IMR-90 (cell line): ENCODE results near the gene LARGE2. TPM values are rescaled to one million over a fixed set of nuclear protein-coding genes. Genes with fewer than 3 reads are reported as not detected.

Source experiments
- ATAC-seq: fragments of 200-7000 bp; cut with Tn5 transposase; 2 replicates; pipeline ENCODE4 v1.9.1; 2020; ENCODE audit warnings: low read depth, mild to moderate bottlenecking, moderate library complexity
- BruUV-seq: library from RNA; stranded (reverse); fragments of 400-500 nt; replicated peaks from 2 replicates; lab custom pipeline; 2021; lab: Mats Ljungman, UMichigan
- CTCF ChIA-PET: fragments of 300-600 bp; formaldehyde crosslinking; extraction: SDS; loops from one replicate; lab custom pipeline; 2021; ENCODE audit warnings: antibody characterized with exemption; lab: Yijun Ruan, JAX
- POLR2A ChIA-PET: fragments of 300-600 bp; sonication (Branson Sonifier 250); formaldehyde crosslinking; loops from one replicate; lab custom pipeline; 2022; ENCODE audit warnings: antibody characterized with exemption; ENCODE audit not compliant: unreplicated experiment; lab: Charles Lee
- DNase-seq: peaks from one replicate; pipeline ENCODE4 v3.0.0; 2013
- H2AFZ ChIP-seq: replicated peaks from 2 replicates; pipeline ENCODE3; 2013; ENCODE audit warnings: low read length, mild to moderate bottlenecking; ENCODE audit not compliant: poor library complexity
- H2AK5ac ChIP-seq: 2 replicates; pipeline ENCODE4 v1.6.1; 2013; ENCODE audit warnings: low read depth, low read length, inconsistent platforms
- H2AK9ac ChIP-seq: replicated peaks from 2 replicates; pipeline ENCODE3; 2013; ENCODE audit warnings: mild to moderate bottlenecking, low read depth, low read length, moderate library complexity; ENCODE audit not compliant: poor library complexity
- H2BK120ac ChIP-seq: 2 replicates; pipeline ENCODE4 v1.6.1; 2013; ENCODE audit warnings: low read depth, low read length, inconsistent platforms
- H2BK15ac ChIP-seq: 3 replicates; pipeline ENCODE4 v1.6.1; 2013; ENCODE audit warnings: low read depth, low read length, inconsistent platforms
- H2BK20ac ChIP-seq: 2 replicates; pipeline ENCODE4 v1.6.1; 2013; ENCODE audit warnings: low read depth, mild to moderate bottlenecking, inconsistent platforms, low read length, moderate library complexity
- H2BK5ac ChIP-seq: 2 replicates; pipeline ENCODE4 v1.6.1; 2013; ENCODE audit warnings: mild to moderate bottlenecking, low read depth, low read length, inconsistent platforms; ENCODE audit not compliant: poor library complexity, severe bottlenecking
- H3K14ac ChIP-seq: replicated peaks from 2 replicates; pipeline ENCODE4 v1.6.1; 2013; ENCODE audit warnings: low read depth, low read length, inconsistent platforms
- H3K18ac ChIP-seq: 2 replicates; pipeline ENCODE4 v1.6.1; 2013; ENCODE audit warnings: low read depth, low read length, control low read depth
- H3K23ac ChIP-seq: 2 replicates; pipeline ENCODE4 v1.6.1; 2013; ENCODE audit warnings: low read depth, low read length, inconsistent platforms
- H3K27ac ChIP-seq: 2 replicates; pipeline ENCODE4 v1.5.1; 2013; ENCODE audit warnings: mild to moderate bottlenecking, control low read depth, low read length; ENCODE audit not compliant: insufficient read depth
- H3K27me3 ChIP-seq: 2 replicates; pipeline ENCODE4 v1.6.1; 2013; ENCODE audit warnings: low read length; ENCODE audit not compliant: control insufficient read depth, insufficient read depth
- H3K36me3 ChIP-seq: 2 replicates; pipeline ENCODE4 v1.6.1; 2013; ENCODE audit warnings: low read length, mixed read lengths; ENCODE audit not compliant: control insufficient read depth, insufficient read depth
- H3K4ac ChIP-seq: 2 replicates; pipeline ENCODE4 v1.6.1; 2013; ENCODE audit warnings: low read depth, low read length, inconsistent platforms
- H3K4me1 ChIP-seq: 2 replicates; pipeline ENCODE4 v1.6.1; 2013; ENCODE audit warnings: low read length, mixed read lengths; ENCODE audit not compliant: control insufficient read depth, insufficient read depth
- H3K4me2 ChIP-seq: 2 replicates; pipeline ENCODE4 v1.6.1; 2013; ENCODE audit warnings: low read depth, mild to moderate bottlenecking, control low read depth, low read length, moderate library complexity
- H3K4me3 ChIP-seq: 2 replicates; pipeline ENCODE4 v1.5.1; 2013; ENCODE audit warnings: low read depth, mild to moderate bottlenecking, control low read depth, low read length, moderate library complexity; ENCODE audit not compliant: insufficient read depth
- H3K56ac ChIP-seq: 2 replicates; pipeline ENCODE4 v1.6.1; 2013; ENCODE audit warnings: low read length, inconsistent platforms; ENCODE audit not compliant: insufficient read depth; ENCODE audit errors: extremely low read depth
- H3K79me1 ChIP-seq, 2 experiments: 2 replicates each; pipeline ENCODE4 v1.6.1; 2013; ENCODE audit warnings: low read length in 2 of 2, inconsistent platforms in 1 of 2, low read depth in 1 of 2
- H3K9ac ChIP-seq: 2 replicates; pipeline ENCODE4 v1.6.1; 2013; ENCODE audit warnings: low read depth, low read length, control low read depth
- H3K9me1 ChIP-seq: 2 replicates; pipeline ENCODE4 v1.6.1; 2013; ENCODE audit warnings: low read length, inconsistent platforms; ENCODE audit not compliant: insufficient read depth
- H3K9me3 ChIP-seq: 2 replicates; pipeline ENCODE4 v1.6.1; 2013; ENCODE audit warnings: low read length; ENCODE audit not compliant: control insufficient read depth, insufficient read depth
- H4K20me1 ChIP-seq: 2 replicates; pipeline ENCODE4 v1.6.1; 2013; ENCODE audit warnings: low read length, inconsistent platforms; ENCODE audit not compliant: insufficient read depth
- H4K5ac ChIP-seq: 2 replicates; pipeline ENCODE4 v1.6.1; 2013; ENCODE audit warnings: mild to moderate bottlenecking, low read depth, low read length, control low read depth
- H4K8ac ChIP-seq, 2 experiments: 2 replicates each; pipeline ENCODE4 v1.6.1; 2013; ENCODE audit warnings: low read depth in 2 of 2, low read length in 2 of 2, control low read depth in 1 of 2, inconsistent platforms in 1 of 2
- H4K91ac ChIP-seq: 2 replicates; pipeline ENCODE4 v1.6.1; 2013; ENCODE audit warnings: low read depth, low read length, inconsistent platforms; ENCODE audit not compliant: insufficient read depth
- BHLHE40 ChIP-seq: fragments of 150-350 bp; IDR thresholded peaks from 2 replicates; pipeline ENCODE4 v1.6.1; 2016; ENCODE audit warnings: mild to moderate bottlenecking, low read depth, low read length
- CEBPB ChIP-seq: IDR thresholded peaks from 2 replicates; pipeline ENCODE4 v1.6.1; 2012; ENCODE audit warnings: low read depth, low read length, improper control_type of control experiment
- CHD1 ChIP-seq: IDR thresholded peaks from 2 replicates; pipeline ENCODE4 v1.6.1; 2012; ENCODE audit warnings: low read depth, low read length, improper control_type of control experiment
- CTCF ChIP-seq: conservative IDR thresholded peaks from 2 replicates; pipeline ENCODE4 v1.5.1; 2012; ENCODE audit warnings: mild to moderate bottlenecking, low read depth, low read length, improper control_type of control experiment
- ELK1 ChIP-seq: fragments of 150-350 bp; IDR thresholded peaks from 2 replicates; pipeline ENCODE4 v1.6.1; 2016; ENCODE audit warnings: low read depth, mild to moderate bottlenecking, low read length, moderate library complexity, borderline replicate concordance
- FOS ChIP-seq: fragments of 150-350 bp; IDR thresholded peaks from 2 replicates; pipeline ENCODE4 v1.6.1; 2016; ENCODE audit warnings: low read depth, low read length
- MAFK ChIP-seq: IDR thresholded peaks from 2 replicates; pipeline ENCODE4 v1.6.1; 2012; ENCODE audit warnings: low read depth, low read length, improper control_type of control experiment
- MAZ ChIP-seq: IDR thresholded peaks from 2 replicates; pipeline ENCODE4 v1.6.1; 2012; ENCODE audit warnings: low read depth, mild to moderate bottlenecking, low read length, improper control_type of control experiment, moderate library complexity, borderline replicate concordance
- MXI1 ChIP-seq: IDR thresholded peaks from 2 replicates; pipeline ENCODE4 v1.6.1; 2012; ENCODE audit warnings: low read depth, mild to moderate bottlenecking, low read length, moderate library complexity, borderline replicate concordance
- NFE2L2 ChIP-seq: fragments of 150-350 bp; IDR thresholded peaks from 2 replicates; pipeline ENCODE4 v1.6.1; 2016; ENCODE audit warnings: low read depth, mild to moderate bottlenecking, low read length
- POLR2A ChIP-seq: IDR thresholded peaks from 2 replicates; pipeline ENCODE4 v1.6.1; 2012; ENCODE audit warnings: mild to moderate bottlenecking, low read depth, low read length
- RAD21 ChIP-seq: IDR thresholded peaks from 2 replicates; pipeline ENCODE4 v1.6.1; 2012; ENCODE audit warnings: low read length, improper control_type of control experiment
- RCOR1 ChIP-seq: IDR thresholded peaks from 2 replicates; pipeline ENCODE4 v1.6.1; 2012; ENCODE audit warnings: mild to moderate bottlenecking, low read length, improper control_type of control experiment; ENCODE audit not compliant: insufficient replicate concordance
- RFX5 ChIP-seq: IDR thresholded peaks from 2 replicates; pipeline ENCODE4 v1.8.0; 2012; ENCODE audit warnings: low read depth, mild to moderate bottlenecking, low read length, moderate library complexity
- SMC3 ChIP-seq: fragments of 150-350 bp; IDR thresholded peaks from 2 replicates; pipeline ENCODE4 v1.6.1; 2016; ENCODE audit warnings: low read depth, mild to moderate bottlenecking, antibody characterized with exemption, low read length, moderate library complexity
- USF2 ChIP-seq: fragments of 150-350 bp; IDR thresholded peaks from 2 replicates; pipeline ENCODE4 v1.6.1; 2017; ENCODE audit warnings: mild to moderate bottlenecking, antibody characterized with exemption, low read length, low read depth
- WGBS, 2 experiments: methylation state at CpG; one replicate each; pipeline versions ENCODE4 v1.1.5 to v1.1.7; 2013; ENCODE audit warnings: missing lambda C conversion rate in 2 of 2; ENCODE audit not compliant: insufficient read length in 1 of 2; ENCODE audit errors: extremely low coverage in 2 of 2; 5-methylcytosine and 5-hydroxymethylcytosine counted together
- dilution Hi-C: fragments of 300-500 bp; cut with HindIII; formaldehyde crosslinking; loops from one replicate; pipeline ENCODE4 v1.14.3; 2018; ENCODE audit warnings: low sequenced_read_pairs; ENCODE audit not compliant: unreplicated experiment
- in situ Hi-C: fragments of 300-500 bp; cut with MboI; formaldehyde crosslinking; loops from 3 replicates; pipeline ENCODE4 v1.14.3; 2019; ENCODE audit warnings: low sequenced_read_pairs, inconsistent platforms, mixed read lengths
- intact Hi-C: fragments of 100-400 bp; cut with micrococcal nuclease; formaldehyde crosslinking; loops from 2 replicates; pipeline ENCODE4 v1.10.0; 2022
- polyA plus RNA-seq, 3 experiments: library from polyadenylated mRNA; depleted of rRNA; stranded (reverse); fragments of >200 nt; gene quantifications; 2 replicates each; pipeline ENCODE4 v1.2.3, GENCODE V29; 2012; ENCODE audit warnings: low replicate concordance in 1 of 3
- total RNA-seq: library from RNA; depleted of rRNA; stranded (reverse); fragments of >200 nt; gene quantifications from 2 replicates; pipeline ENCODE4 v1.2.3, GENCODE V29; 2012

Gene LARGE2
- total and polyA plus RNA-seq, 2 of the 4 experiments (the other 2 are of a cell fraction), result 0.03 TPM; not detected in 1

GRCh38 chr11:45913514-45913913, 8.9 kb upstream of the LARGE2 start:
- dilution Hi-C loops (no loop called here), intact Hi-C loops (no loop called here), in situ Hi-C loops (no loop called here)
- POLR2A ChIA-PET, result no interaction called here
- 100% methylated on average over 3 of the region's 19 CpGs; no CpG with 5 or more reads in 1 of the 2 experiments for WGBS, 2 experiments
- no peak overlapping the region for H2BK15ac ChIP-seq
- no peak overlapping the region for H3K14ac ChIP-seq
- H3K79me1 ChIP-seq, result peaks cover 18 to 32% of the 10 kb centered on the region in 2 experiments
- H3K36me3 ChIP-seq, result peaks cover 35% of the 10 kb centered on the region
- 0 out of 2 replicates have a peak, but pooled peaks cover 4% of the 10 kb centered on the region for H3K9me1 ChIP-seq
- no peak overlapping the region for H4K5ac ChIP-seq
- no peaks in the 10 kb centered on the region for H3K4me1 ChIP-seq
- DNase-seq (no peak), ATAC-seq (no peak)
- H3K4me2 ChIP-seq, result no peak overlapping the region
- H3K18ac ChIP-seq, result no peak overlapping the region
- no peak overlapping the region for H3K56ac ChIP-seq
- no peak overlapping the region for H2AFZ ChIP-seq
- H4K20me1 ChIP-seq, result peaks cover 7% of the 10 kb centered on the region; the same call in 1 of the 2 replicates
- TF ChIP-seq CTCF (no peak), MXI1 (no peak), CHD1 (no peak), BHLHE40 (no peak), RCOR1 (no peak), RFX5 (no peak), POLR2A (no peak), MAFK (no peak), RAD21 (no peak), SMC3 (no peak), FOS (no peak), NFE2L2 (no peak), USF2 (no peak), ELK1 (no peak), MAZ (no peak), CEBPB (no peak)
- no peak overlapping the region for H3K4ac ChIP-seq
- H2AK9ac ChIP-seq, result no peak overlapping the region
- H2BK20ac ChIP-seq, result no peak overlapping the region
- no peak overlapping the region for H3K4me3 ChIP-seq
- no peak overlapping the region for H3K23ac ChIP-seq
- no peak overlapping the region for H3K9ac ChIP-seq
- no peaks in the 10 kb centered on the region for H3K9me3 ChIP-seq
- H2BK120ac ChIP-seq, result no peak overlapping the region
- H2BK5ac ChIP-seq, result no peak overlapping the region
- no peak overlapping the region for H2AK5ac ChIP-seq
- CTCF ChIA-PET, result no interaction called here
- H4K8ac ChIP-seq, result no peak overlapping the region
- H3K27ac ChIP-seq, result no peak overlapping the region
- no TSS peak for BruUV-seq
- no peaks in the 10 kb centered on the region for H3K27me3 ChIP-seq
- no peak overlapping the region for H4K91ac ChIP-seq
